ES-I3 (cell line): ENCODE results near the gene LSP1.

Source experiments
- H3K36me3 ChIP-seq: 2 replicates; pipeline ENCODE4 v1.6.1; 2013; ENCODE audit warnings: mild to moderate bottlenecking, low read length, control low read depth, moderate library complexity; ENCODE audit not compliant: insufficient read depth
- H3K4me1 ChIP-seq: 2 replicates; pipeline ENCODE4 v1.6.1; 2013; ENCODE audit warnings: mild to moderate bottlenecking, control low read depth, low read length; ENCODE audit not compliant: insufficient read depth
- H3K9ac ChIP-seq: 2 replicates; pipeline ENCODE4 v1.6.1; 2013; ENCODE audit warnings: low read depth, mild to moderate bottlenecking, low read length, moderate library complexity
- H3K9me3 ChIP-seq: 2 replicates; pipeline ENCODE4 v1.6.1; 2013; ENCODE audit warnings: mild to moderate bottlenecking, low read length, moderate library complexity; ENCODE audit not compliant: control insufficient read depth, insufficient read depth

LSP1 gene

DNA sequence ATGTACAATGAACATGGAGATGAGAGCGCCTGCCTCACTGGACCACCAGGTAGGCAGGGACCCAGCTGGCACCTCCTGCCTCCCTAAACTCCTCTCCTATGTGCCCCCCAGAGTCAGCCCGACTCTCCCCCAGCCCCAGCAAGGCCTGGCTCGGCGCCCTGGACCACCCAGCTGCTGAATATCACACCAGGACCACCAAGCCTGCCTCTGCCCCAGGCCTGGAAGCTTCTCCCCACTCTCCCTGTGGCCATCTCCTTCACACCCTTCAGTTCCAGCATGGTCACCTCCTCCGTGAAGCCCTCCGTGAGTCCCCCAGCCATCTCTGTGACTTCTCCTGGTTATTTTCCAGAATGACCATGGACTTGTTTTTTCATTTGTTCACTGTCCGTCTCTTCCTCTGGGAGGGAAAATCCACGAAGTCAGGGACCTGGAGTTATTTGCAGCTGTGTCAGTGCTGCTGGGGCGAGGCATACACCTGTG is 6.4 kb upstream of the LSP1 start:
- Histone ChIP-seq H3K36me3 (no peaks in the 10 kb centered on the region), H3K9ac (no peak overlapping the region), H3K9me3 (no peaks in the 10 kb centered on the region), H3K4me1 (no peaks in the 10 kb centered on the region)

DNA sequence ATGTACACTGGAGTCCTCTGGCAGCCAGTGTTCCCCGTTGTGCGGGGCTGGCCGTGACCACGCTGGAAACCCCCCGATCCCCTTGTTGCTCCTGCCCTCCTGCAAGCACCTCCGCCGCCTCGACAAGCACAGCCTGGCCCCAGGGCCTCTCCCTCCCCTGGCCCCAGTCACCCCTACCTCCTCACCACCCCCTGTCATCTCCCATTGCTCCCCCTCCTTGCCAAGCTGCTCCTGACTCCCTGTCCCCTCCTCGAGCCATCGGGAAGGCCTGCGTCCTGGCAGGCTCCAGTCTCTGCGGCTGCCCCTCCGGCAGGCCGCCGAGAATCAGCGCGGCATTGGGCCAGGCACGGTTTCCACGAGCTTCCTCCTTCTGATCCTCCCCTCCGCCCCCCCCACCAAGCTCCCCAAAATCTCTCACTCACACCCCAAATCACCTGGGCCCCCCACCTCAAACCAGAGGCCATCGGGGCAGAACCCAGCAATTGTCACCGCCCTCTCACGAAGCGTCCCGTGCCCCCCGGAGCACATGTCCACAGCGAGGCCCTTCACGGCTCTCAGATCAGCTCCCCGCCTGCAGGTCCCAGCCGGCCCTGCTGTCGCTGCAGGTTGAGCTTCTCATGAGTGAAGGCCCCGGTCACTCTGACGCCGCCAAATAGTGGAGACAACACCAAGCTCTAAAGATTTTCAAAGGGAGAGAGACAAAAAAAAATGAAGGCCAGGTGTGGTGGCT is 5.7 kb upstream of the LSP1 start:
- no peaks in the 10 kb centered on the region for H3K36me3 ChIP-seq
- no peaks in the 10 kb centered on the region for H3K9me3 ChIP-seq
- no peaks in the 10 kb centered on the region for H3K4me1 ChIP-seq
- H3K9ac ChIP-seq = no peak overlapping the region

DNA sequence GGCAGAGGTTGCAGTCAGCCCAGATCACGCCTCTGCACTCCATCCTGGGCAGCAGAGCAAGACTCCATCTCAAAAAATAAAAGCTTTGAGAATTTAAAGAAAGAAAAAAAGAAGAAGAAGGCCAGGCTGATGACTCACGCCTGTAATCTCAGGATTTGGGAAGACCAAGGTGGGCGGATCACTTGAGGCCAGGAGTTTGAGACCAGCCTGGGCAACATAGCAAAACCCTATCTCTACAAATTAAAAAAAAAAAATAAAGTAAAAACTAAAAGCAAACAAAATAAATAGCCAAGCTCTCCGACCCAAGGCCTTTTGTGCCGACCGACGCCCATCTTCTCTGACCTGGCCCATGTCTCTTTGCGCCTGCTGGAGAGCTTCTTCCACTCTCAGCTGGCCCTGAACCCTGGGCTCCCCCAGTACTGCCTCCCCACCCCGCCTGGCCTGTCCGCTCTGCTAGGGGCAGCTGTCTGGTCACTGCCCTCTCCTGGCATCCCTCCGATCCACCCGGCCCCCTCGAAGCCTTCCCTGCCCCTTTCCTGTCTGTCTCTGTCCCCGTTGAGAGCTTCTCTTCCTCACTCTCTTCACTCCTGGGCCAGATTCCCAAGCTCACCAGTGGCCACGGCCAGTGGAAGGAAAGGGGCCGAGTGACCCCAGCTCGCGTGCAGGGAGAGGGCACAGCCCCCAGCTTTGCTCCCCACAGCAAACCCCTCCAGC is 4.8 kb upstream of the LSP1 start:
- Histone ChIP-seq H3K36me3 (no peaks in the 10 kb centered on the region), H3K9ac (no peak overlapping the region), H3K9me3 (no peaks in the 10 kb centered on the region), H3K4me1 (no peaks in the 10 kb centered on the region)

DNA sequence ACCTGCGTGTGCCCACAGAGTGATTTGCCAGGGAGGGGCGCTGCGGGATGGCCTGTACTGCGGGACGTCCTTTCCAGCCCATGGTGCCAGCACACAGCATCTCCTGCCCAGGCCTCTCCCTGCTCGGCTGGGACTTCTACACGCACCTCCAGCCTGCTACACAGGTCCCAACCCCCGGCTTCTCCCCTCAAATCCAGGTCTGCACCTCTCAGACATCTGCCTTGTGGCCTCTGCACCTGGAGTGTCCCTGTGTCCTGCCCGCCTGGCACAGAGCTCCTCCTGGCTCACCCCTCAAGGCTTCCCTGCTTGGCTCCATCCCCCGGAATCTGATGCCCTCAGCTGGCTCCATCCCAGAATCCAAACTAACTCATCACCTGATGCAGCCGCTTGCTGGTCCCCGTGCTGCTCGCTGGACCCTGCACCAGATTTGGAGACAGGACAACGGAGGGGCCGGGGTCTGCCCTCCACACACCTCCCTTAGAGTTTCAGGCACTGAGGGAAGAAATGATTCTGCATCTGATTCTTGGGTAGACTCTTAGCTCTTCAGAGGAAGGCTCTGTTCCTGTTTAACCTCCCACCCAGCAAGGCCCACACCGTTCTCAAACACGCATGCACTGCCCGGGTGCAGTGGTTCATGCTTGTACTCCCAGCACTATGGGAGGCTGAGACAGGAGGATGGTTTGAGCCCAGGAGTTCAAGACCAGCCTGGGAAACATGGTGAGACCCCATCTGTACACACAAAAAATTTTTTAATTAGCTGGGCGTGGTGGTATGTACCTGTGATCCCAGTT is 4.0 kb upstream of the LSP1 start:
- no peaks in the 10 kb centered on the region for H3K9me3 ChIP-seq
- H3K9ac ChIP-seq = no peak overlapping the region
- H3K36me3 ChIP-seq = no peaks in the 10 kb centered on the region
- H3K4me1 ChIP-seq = no peaks in the 10 kb centered on the region

DNA sequence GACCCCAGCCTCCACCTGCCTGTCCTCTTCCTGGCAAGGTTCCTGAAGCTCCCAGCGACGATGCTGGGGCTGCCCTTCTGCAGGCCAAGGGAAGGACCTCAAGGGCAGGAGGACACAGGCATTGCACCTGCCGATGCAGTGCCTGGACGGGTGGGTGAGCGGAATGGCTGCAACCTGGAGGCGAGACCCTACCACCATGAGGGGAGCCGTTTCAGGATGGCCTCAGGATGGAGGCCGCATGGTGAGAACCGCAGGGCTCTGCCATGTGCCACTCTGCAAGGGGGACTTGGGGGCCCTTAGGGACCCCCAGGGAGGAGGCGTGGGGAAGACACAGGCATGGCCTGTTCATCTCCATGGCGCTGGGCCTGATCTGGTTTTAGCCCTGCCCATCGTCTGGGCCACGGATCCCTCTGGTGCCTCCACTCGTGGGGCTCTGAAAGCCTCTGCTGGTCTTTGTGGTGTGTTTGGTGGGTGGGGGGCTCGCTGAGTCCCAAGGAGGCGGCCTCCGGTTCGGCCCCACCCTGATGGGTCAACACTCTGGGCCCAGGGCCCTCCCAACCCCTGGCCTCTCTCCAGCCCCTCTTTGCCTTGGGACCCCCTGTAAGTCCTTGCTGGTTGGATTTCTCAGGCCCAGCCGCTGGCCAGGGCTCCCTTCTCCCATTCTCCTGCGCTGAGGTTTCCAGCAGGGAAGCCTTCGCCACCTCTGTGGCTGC is 1.3 kb upstream of the LSP1 start:
- H3K36me3 ChIP-seq = no peaks in the 10 kb centered on the region
- H3K9me3 ChIP-seq = no peaks in the 10 kb centered on the region
- no peak overlapping the region for H3K9ac ChIP-seq
- H3K4me1 ChIP-seq = no peaks in the 10 kb centered on the region

DNA sequence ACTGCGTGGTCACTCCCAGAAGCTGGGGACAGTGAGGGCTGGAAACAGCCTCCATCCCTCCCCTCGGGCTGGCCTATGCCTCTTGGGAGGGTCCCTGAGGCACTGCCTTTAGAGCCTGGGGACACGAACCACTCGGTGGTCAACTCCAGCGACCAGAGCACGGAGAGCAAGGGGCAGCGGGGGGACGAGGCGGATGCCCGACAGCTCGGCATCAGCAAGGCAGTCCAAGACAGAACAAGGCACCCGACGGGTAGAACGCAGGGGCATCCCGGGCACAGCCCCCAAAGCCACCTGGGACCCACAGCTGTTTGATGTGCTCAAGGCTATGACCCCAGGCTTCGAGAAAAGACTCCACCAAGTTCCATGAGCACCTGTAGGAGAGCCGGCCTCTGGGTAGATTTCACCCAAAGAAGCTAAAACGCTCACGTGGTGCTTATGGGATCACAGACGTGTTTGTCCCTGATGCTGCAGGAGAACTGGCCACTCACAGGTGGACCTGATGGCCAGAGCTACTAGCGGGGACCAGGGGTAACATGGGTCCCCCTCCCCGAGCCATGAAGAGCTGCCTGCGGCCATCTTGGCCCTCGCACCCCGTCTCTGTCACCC is 510 bp upstream of the LSP1 start:
- Histone ChIP-seq H3K9ac (no peak overlapping the region), H3K4me1 (no peaks in the 10 kb centered on the region), H3K9me3 (no peaks in the 10 kb centered on the region), H3K36me3 (no peaks in the 10 kb centered on the region)

DNA sequence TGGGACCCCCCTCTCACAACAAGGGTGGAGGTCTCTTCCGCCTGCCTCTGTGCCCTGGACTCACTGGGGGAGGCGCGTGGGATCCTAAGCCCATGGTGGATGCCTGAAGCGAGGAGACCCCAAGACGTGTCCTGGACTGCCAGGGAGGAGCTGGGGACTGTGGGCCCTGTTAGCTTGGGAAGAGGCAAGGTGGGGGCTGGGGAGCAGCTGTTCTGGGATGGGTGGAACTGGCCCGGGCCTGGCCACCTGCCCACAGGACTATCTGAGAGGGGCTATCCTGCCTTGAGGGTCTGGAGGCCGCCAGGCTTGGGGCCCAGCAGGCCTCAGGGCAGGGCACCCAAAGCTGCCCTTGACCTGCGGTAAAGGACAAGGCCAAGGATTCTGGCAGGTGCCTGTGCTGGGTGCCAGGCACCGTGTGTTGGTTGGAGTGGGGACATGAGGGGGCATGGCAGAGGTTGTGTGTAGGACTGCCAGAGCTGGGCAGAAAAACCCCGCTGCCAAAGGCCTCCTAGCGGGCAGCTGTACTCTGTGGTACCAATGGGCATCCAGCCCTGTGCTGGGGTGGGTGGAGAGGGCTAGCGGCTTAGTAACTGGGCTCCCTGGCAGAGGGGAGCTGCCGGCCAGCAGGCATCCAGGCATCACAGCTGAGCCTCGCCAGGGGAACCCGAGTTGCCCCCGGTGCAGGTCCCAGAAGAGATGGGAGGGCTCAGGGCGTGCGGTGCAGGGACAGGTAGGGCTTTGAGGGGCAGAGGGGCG is 670 bp downstream of the LSP1 start:
- Histone ChIP-seq H3K9me3 (no peaks in the 10 kb centered on the region), H3K4me1 (no peaks in the 10 kb centered on the region), H3K36me3 (no peaks in the 10 kb centered on the region), H3K9ac (no peak overlapping the region)

DNA sequence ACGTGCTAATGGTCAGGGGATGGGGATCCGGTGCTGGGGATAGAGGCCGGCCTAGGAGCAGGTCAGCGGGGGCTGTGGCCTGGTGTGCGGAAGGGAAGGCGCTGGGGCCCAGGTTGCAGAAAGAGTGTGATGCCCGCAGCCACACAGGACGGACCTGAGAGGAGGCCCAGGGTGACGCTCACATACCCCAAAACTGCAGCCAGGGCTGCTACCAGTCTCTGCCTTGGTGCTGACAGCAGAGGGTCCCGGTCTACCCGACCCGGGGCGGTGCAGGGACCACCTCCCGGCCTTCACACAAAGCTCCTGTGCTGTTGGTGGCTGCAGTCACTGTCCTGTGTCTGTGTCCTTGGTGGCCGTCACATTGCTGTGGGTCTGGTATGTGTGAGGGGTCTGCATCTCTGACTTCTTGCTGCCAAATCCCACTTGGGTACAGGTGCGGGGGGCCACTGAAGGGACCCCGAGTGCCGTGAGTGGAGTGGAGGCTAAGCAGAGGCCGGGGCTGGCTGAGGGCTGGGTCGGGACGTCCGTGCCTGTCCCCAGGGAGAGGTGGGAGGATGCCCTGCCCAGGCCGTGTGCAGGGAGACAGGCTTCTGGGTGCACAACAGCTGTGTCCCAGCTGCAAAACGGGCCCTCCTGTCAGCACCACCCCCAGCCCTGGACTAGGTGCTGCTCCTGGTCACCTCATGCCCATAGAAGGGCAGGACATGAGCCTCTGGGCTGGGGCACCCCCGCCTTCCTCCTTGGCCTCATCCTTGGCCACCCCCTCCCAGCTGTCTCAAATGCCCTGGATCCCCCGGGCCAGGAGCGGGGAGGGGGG is 1.5 kb downstream of the LSP1 start:
- H3K4me1 ChIP-seq = no peaks in the 10 kb centered on the region
- H3K9ac ChIP-seq = no peak overlapping the region
- H3K9me3 ChIP-seq = no peaks in the 10 kb centered on the region
- no peaks in the 10 kb centered on the region for H3K36me3 ChIP-seq

DNA sequence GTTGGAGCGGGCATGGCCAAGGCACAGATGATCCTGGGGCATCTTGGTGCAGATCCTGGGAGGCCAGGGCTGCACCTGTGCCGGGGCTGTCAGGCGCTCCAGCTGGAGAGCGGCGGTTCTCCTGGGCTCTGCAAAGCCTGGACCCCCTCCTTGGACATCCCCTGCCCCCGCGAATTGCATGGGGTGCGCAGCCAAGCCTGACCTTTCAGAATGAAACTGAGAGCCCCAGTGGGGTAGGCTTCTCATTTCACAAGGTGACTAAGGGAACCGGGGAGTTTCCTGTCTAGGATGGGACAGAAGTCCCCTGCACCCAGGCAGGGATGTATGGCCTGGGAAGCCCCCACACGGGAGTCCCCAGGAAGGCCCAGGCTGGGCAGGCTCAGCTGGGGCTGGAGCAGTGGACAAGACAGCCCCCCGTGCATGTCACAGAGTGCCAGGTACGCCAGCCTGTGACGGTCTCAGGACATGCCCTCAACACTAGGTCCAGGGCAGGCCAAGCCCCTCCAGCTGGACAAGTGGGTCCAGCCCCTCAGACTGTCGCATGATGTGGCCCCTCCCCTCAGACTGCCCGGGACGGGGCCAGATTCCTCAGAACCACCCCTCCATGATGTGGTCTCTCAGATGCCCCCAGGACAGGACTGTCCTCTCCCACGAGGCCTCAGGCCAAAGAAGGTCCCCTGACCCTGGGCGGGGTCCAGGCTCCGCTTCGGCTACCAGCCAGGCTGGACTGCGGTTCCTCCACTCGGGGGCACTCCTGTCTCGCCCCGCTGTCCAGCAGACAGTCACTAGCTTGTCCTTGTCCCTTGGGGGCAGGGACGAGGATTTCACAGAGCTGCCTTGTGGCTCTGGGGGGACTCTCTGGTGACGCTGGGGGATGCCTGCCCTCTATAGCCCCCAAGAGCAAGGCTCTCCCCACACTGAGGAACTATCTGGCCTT is 2.3 kb downstream of the LSP1 start:
- H3K9me3 ChIP-seq = no peaks in the 10 kb centered on the region
- H3K36me3 ChIP-seq = no peaks in the 10 kb centered on the region
- no peak overlapping the region for H3K9ac ChIP-seq
- H3K4me1 ChIP-seq = no peaks in the 10 kb centered on the region

DNA sequence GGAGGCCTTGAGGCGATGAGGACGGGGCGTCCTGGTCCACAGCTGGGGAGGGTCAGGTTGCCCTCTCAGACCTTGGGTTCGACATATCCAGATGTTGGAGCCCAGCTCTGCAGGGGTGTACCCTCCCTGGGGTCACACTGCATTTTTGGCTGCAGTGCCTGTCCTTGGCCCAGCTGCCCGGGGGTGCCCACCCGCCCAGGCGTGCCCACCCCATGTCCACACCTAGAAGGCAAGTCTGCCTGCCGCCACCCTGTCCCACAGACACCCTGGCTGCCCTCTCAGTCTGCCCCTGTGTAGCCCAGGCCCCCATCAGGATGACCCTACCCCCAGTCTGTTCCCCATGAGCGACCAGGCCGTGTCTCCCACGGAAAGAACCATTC is 3.0 kb downstream of the LSP1 start:
- no peaks in the 10 kb centered on the region for H3K36me3 ChIP-seq
- no peak overlapping the region for H3K9ac ChIP-seq
- H3K9me3 ChIP-seq = no peaks in the 10 kb centered on the region
- H3K4me1 ChIP-seq = no peaks in the 10 kb centered on the region

DNA sequence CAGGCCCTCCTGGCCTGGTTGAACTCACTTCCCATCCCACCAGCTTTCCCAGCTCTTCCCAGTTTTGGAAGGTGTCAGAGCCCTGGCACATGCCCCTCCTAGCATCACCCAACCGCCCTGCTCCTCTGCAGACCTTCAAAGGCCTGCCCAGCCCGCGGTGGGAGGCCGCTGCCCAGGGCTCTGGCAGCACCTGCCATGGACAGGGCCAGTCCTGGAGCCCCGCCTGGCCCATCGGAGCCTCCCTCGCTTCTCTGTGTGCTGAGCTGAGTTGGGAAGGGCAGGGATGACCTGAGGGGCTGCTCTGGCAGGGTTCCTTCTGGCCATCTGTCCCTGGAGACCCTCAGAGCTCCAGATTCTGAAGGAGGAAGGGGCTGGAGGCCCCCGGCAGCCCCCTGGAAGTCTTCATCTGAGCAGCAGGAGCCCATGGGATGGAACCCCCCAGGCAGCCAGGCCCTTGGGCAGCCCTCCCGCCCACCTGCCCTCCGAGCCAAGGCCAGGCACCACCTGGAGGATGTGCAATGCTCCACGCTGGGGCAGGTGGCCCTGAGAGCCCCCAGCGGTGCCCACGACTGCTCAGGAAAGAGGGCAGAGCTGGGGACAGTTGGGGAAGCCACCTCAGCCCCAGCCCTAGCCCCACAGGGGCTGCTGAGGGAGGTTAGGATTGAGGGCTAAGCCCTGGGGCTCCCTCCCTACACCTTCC is 3.6 kb downstream of the LSP1 start:
- no peak overlapping the region for H3K9ac ChIP-seq
- no peaks in the 10 kb centered on the region for H3K36me3 ChIP-seq
- H3K9me3 ChIP-seq = no peaks in the 10 kb centered on the region
- no peaks in the 10 kb centered on the region for H3K4me1 ChIP-seq

DNA sequence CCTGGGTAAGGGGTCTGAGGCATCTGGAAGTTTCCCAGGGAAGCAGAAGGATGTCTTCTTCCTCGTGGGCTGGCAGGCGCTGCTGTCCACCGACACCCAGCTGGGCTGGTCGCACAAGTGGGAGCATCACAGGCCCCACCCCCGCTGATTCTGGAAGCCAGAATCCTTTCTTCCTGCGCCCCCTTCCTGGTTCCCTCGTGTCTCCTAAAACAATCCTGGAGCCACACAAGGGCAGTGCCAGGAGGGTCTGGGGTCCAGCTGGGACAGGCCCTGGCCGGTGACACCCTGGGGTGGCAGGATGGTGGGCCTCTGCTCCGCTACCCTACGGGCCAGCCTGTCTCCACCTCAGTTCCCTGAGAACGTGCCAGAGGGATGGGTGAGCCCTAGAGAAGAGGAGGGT is 4.2 kb downstream of the LSP1 start:
- no peaks in the 10 kb centered on the region for H3K36me3 ChIP-seq
- H3K9me3 ChIP-seq = no peaks in the 10 kb centered on the region
- no peaks in the 10 kb centered on the region for H3K4me1 ChIP-seq
- no peak overlapping the region for H3K9ac ChIP-seq
